AG04449 (cell line): Measurements from ENCODE around the gene KRTAP10-3.

Experiments
- CTCF ChIA-PET: fragments of 350-600 bp; formaldehyde crosslinking; extraction: SDS; loops from one replicate; lab custom pipeline; 2021; ENCODE audit warnings: antibody characterized with exemption; lab: Yijun Ruan, JAX
- POLR2A ChIA-PET: fragments of 400-600, 350-600 bp; formaldehyde crosslinking; extraction: SDS; loops from one replicate; lab custom pipeline; 2020; ENCODE audit warnings: antibody characterized with exemption, inconsistent platforms; lab: Yijun Ruan, JAX
- DNase-seq: peaks from one replicate; pipeline ENCODE4 v3.0.0-alpha.2; 2010; ENCODE audit warnings: low read depth, low spot score
- H3K4me3 ChIP-seq: 2 replicates; pipeline ENCODE4 v1.5.1; 2011; ENCODE audit warnings: low read depth, mild to moderate bottlenecking, control low read depth, low read length
- CTCF ChIP-seq: IDR thresholded peaks from one replicate; pipeline ENCODE4 v1.5.1; 2011; ENCODE audit warnings: mild to moderate bottlenecking, moderate library complexity, low read length, control low read depth, inconsistent platforms; ENCODE audit not compliant: insufficient read depth; ENCODE audit errors: missing control alignments

Gene KRTAP10-3

GRCh38 chr21:44529011-44529421 is 29.6 kb downstream of the KRTAP10-3 start:
- ChIA-PET POLR2A (no interaction called here), CTCF (no interaction called here)
- DNase-seq: no peak
- H3K4me3 ChIP-seq: no peak overlapping the region
- no peak for TF ChIP-seq CTCF

- CTCF ChIA-PET: no interaction called here
- H3K4me3 ChIP-seq: no peak overlapping the region
- TF ChIP-seq CTCF: no peak
- DNase-seq: no peak
- POLR2A ChIA-PET: no interaction called here
These were observed 30.0 kb downstream of the KRTAP10-3 start for GRCh38 chr21:44528634-44528995.

- TF ChIP-seq CTCF: no peak
- no peak for DNase-seq
- POLR2A ChIA-PET: no interaction called here
- CTCF ChIA-PET: no interaction called here
- no peak overlapping the region for H3K4me3 ChIP-seq
These were observed 30.5 kb downstream of the KRTAP10-3 start for GRCh38 chr21:44527983-44528633.

GRCh38 chr21:44527156-44527982 is 31.2 kb downstream of the KRTAP10-3 start:
- no peak for DNase-seq
- ChIA-PET POLR2A (no interaction called here), CTCF (no interaction called here)
- no peak for TF ChIP-seq CTCF
- H3K4me3 ChIP-seq: no peak overlapping the region

GRCh38 chr21:44526096-44526997 is 32.2 kb downstream of the KRTAP10-3 start:
- H3K4me3 ChIP-seq: no peak overlapping the region

More at GRCh38 chr21:44526096-44526997, 32.2 kb downstream of the KRTAP10-3 start:
- no peak for DNase-seq
- CTCF ChIA-PET: no interaction called here
- POLR2A ChIA-PET: no interaction called here
- no peak for TF ChIP-seq CTCF
